ENCODE results near the gene PGM2L1.
"Not testable (repeated sequence)": the region's sequence is repeated elsewhere in the genome, so short reads cannot be mapped to it uniquely, and the experiment has no call there.

Gene PGM2L1

GRCh38 chr11:74398244-74399159 is at the start of gene PGM2L1:
PGM2L1 (minus strand) TSS chr11:74398433; CDS start chr11:74398161, 272 bp downstream.
- peak; percentile 84 to 88 (median 87) for DNase-seq (ENCODE audit: low read depth in 3 of 3)

GRCh38 chr11:74447720-74448119 is 49.5 kb upstream of the PGM2L1 start:
- DNase-seq (ENCODE audit: low read depth in 3 of 3) = no peak

GRCh38 chr11:74446532-74446938 is 48.3 kb upstream of the PGM2L1 start:
- no peak for DNase-seq (ENCODE audit: low read depth in 3 of 3)

GRCh38 chr11:74444173-74444826 is 46.1 kb upstream of the PGM2L1 start:
- DNase-seq (ENCODE audit: low read depth in 3 of 3) = no peak

- no peak for DNase-seq (ENCODE audit: low read depth in 3 of 3)
These were observed 45.0 kb upstream of the PGM2L1 start for GRCh38 chr11:74443071-74443864.

GRCh38 chr11:74442636-74443035 is 44.4 kb upstream of the PGM2L1 start:
- DNase-seq (ENCODE audit: low read depth in 3 of 3) = no peak

GRCh38 chr11:74438681-74439080 is 40.4 kb upstream of the PGM2L1 start:
- no peak for DNase-seq (ENCODE audit: low read depth in 3 of 3)

- DNase-seq (ENCODE audit: low read depth in 3 of 3) = no peak
These were observed 39.3 kb upstream of the PGM2L1 start for GRCh38 chr11:74437441-74438042.

GRCh38 chr11:74434528-74434927 is 36.3 kb upstream of the PGM2L1 start:
- DNase-seq (ENCODE audit: low read depth in 3 of 3) = no peak

GRCh38 chr11:74429205-74429604 is 31.0 kb upstream of the PGM2L1 start:
- DNase-seq (ENCODE audit: low read depth in 3 of 3) = no peak

- DNase-seq (ENCODE audit: low read depth in 3 of 3) = no peak
These were observed 29.2 kb upstream of the PGM2L1 start for GRCh38 chr11:74427384-74427886.

- DNase-seq (ENCODE audit: low read depth in 3 of 3) = no peak
These were observed 26.9 kb upstream of the PGM2L1 start for GRCh38 chr11:74425100-74425499.

GRCh38 chr11:74418509-74418895 is 20.3 kb upstream of the PGM2L1 start:
- no peak for DNase-seq (ENCODE audit: low read depth in 3 of 3)

GRCh38 chr11:74417860-74418508 is 19.8 kb upstream of the PGM2L1 start:
- no peak for DNase-seq (ENCODE audit: low read depth in 3 of 3)

GRCh38 chr11:74417379-74417804 is 19.2 kb upstream of the PGM2L1 start:
- no peak for DNase-seq (ENCODE audit: low read depth in 3 of 3)

GRCh38 chr11:74416974-74417373 is 18.7 kb upstream of the PGM2L1 start:
- not testable (repeated sequence) for DNase-seq (ENCODE audit: low read depth in 3 of 3)

- no peak for DNase-seq (ENCODE audit: low read depth in 3 of 3)
These were observed 14.6 kb upstream of the PGM2L1 start for GRCh38 chr11:74412733-74413359.

- no peak for DNase-seq (ENCODE audit: low read depth in 3 of 3)
These were observed 14.1 kb upstream of the PGM2L1 start for GRCh38 chr11:74412321-74412720.

- DNase-seq (ENCODE audit: low read depth in 3 of 3) = no peak
These were observed 11.4 kb upstream of the PGM2L1 start for GRCh38 chr11:74409633-74410032.

GRCh38 chr11:74403607-74404321 is 5.5 kb upstream of the PGM2L1 start:
- no peak for DNase-seq (ENCODE audit: low read depth in 3 of 3)

Measured in stimulated activated CD4-positive, alpha-beta T cell treated with anti-CD3 and anti-CD28 coated beads, TNF-alpha, amount 100 ng/mL, for 4 hours (primary cell).